Colonic mucosa (tissue), 4 donors: ENCODE results near the gene CST9L. TPM values are rescaled to one million over a fixed set of nuclear protein-coding genes. Genes with fewer than 3 reads are reported as not detected.
A peak's percentile ranks its signal among the peaks of the same experiment; 100 is the strongest.

Experiments used
- DNase-seq: peaks from one replicate; pipeline ENCODE4 v3.0.0-alpha.2; 2020
- H3K27ac ChIP-seq: fragments of 200-600 bp; one replicate; pipeline ENCODE4 v1.8.0; 2021
- H3K27me3 ChIP-seq: fragments of 200-600 bp; one replicate; pipeline ENCODE4 v1.8.0; 2021
- H3K36me3 ChIP-seq: fragments of 200-600 bp; one replicate; pipeline ENCODE4 v1.8.0; 2021
- H3K4me1 ChIP-seq: fragments of 200-600 bp; one replicate; pipeline ENCODE4 v1.8.0; 2021; ENCODE audit warnings: mild to moderate bottlenecking
- H3K4me3 ChIP-seq: fragments of 200-600 bp; one replicate; pipeline ENCODE4 v1.8.0; 2021
- H3K9ac ChIP-seq, 2 donors: one replicate each; pipeline ENCODE4 v1.7.0; 2013; ENCODE audit warnings: control low read depth in 2 of 2, low read depth in 2 of 2, low read length in 2 of 2
- H3K9me3 ChIP-seq: fragments of 200-600 bp; one replicate; pipeline ENCODE4 v1.8.0; 2021
- intact Hi-C: fragments of 100-400 bp; cut with DNase I; formaldehyde crosslinking; loops from one replicate; pipeline ENCODE4 v1.14.1; 2022
- total RNA-seq, 2 donors: library from RNA; stranded (reverse); fragmentation: NEBNext Ultra II Directional in 1 of 2; extraction: Animal tissue kit (Norgen Biotek cat#: 25700) in 1 of 2; gene quantifications; one replicate each; pipeline ENCODE4 v1.2.1, GENCODE V29; 2021
- TF ChIP-seq, protein P1 (sequence below): fragments of 200-600 bp; IDR thresholded peaks from one replicate; pipeline ENCODE4 v1.8.0; 2022; ENCODE audit warnings: antibody characterized with exemption, mild to moderate bottlenecking
- donor health status: healthy.
- donor health status: DM: no; HTN: no; CAD: no.
- donor health status: DM: no; HTN: no; CAD: no.

CST9L gene
- total RNA-seq, 2 donors from 2014 or later, result not detected

DNA sequence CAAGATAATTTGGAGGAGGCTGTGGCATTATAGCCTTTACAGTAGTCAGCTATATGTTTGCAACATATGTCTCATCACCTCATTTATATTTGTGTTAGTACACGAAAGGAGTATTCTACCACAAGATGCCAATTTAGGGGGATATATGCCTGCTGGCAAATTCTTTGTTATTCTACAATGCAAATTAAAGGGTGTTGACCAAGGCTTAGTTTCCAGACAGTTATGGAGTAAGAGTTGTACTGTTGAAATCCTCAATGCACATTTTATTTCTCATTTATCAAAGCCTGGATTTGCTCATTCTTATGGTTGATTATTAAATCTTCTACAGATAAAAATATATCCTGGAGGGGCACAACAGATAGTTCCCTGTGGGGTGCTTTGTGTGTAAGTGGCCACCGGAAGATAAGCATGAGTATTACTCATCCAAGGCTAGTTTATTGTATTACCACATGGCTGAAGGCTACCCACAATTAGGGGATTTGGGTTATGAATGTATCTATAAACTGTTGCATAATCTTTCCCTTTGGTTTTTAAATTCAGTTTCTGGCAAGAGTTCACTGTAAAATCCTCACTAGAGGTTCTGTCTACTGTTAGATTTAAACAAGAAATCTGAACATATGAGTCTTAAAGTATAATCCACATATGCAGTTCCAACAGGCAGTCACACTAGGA is 28.4 kb upstream of the CST9L start:
- TF ChIP-seq, protein P1, sequence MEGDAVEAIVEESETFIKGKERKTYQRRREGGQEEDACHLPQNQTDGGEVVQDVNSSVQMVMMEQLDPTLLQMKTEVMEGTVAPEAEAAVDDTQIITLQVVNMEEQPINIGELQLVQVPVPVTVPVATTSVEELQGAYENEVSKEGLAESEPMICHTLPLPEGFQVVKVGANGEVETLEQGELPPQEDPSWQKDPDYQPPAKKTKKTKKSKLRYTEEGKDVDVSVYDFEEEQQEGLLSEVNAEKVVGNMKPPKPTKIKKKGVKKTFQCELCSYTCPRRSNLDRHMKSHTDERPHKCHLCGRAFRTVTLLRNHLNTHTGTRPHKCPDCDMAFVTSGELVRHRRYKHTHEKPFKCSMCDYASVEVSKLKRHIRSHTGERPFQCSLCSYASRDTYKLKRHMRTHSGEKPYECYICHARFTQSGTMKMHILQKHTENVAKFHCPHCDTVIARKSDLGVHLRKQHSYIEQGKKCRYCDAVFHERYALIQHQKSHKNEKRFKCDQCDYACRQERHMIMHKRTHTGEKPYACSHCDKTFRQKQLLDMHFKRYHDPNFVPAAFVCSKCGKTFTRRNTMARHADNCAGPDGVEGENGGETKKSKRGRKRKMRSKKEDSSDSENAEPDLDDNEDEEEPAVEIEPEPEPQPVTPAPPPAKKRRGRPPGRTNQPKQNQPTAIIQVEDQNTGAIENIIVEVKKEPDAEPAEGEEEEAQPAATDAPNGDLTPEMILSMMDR, result no peak
- H3K27ac ChIP-seq, result no peak overlapping the region
- intact Hi-C loops, result no loop called here
- H3K4me1 ChIP-seq, result no peaks in the 10 kb centered on the region
- no peaks in the 10 kb centered on the region for H3K36me3 ChIP-seq
- H3K27me3 ChIP-seq, result no peaks in the 10 kb centered on the region
- H3K4me3 ChIP-seq, result no peak overlapping the region
- no peaks in the 10 kb centered on the region for H3K9me3 ChIP-seq
- no peak for DNase-seq
- H3K9ac ChIP-seq, result no peak overlapping the region

DNA sequence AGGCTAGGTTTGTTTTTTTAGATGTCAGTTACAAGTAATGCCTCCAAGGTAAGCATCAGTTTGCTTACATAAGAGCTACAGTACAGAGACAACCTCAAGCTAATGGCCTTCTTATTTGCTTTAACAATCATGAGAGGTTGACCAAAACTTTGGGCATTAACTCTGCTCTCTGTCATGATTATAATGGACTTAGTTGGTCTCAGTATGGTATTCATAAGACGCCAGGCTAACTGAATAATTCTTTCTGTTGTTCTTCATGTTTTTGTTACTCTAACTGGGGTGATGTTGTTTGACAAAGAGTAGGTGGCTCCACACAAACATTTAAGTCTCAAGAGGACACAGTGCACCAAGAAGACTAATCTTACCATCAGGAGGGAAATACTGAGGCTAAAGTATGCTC is 27.7 kb upstream of the CST9L start:
- intact Hi-C loops, result no loop called here
- Histone ChIP-seq H3K36me3 (no peaks in the 10 kb centered on the region), H3K9ac (no peak overlapping the region), H3K27me3 (no peaks in the 10 kb centered on the region), H3K4me3 (no peak overlapping the region), H3K9me3 (no peaks in the 10 kb centered on the region), H3K27ac (no peak overlapping the region), H3K4me1 (no peaks in the 10 kb centered on the region)
- DNase-seq, result no peak
- TF ChIP-seq, protein P1, result no peak

DNA sequence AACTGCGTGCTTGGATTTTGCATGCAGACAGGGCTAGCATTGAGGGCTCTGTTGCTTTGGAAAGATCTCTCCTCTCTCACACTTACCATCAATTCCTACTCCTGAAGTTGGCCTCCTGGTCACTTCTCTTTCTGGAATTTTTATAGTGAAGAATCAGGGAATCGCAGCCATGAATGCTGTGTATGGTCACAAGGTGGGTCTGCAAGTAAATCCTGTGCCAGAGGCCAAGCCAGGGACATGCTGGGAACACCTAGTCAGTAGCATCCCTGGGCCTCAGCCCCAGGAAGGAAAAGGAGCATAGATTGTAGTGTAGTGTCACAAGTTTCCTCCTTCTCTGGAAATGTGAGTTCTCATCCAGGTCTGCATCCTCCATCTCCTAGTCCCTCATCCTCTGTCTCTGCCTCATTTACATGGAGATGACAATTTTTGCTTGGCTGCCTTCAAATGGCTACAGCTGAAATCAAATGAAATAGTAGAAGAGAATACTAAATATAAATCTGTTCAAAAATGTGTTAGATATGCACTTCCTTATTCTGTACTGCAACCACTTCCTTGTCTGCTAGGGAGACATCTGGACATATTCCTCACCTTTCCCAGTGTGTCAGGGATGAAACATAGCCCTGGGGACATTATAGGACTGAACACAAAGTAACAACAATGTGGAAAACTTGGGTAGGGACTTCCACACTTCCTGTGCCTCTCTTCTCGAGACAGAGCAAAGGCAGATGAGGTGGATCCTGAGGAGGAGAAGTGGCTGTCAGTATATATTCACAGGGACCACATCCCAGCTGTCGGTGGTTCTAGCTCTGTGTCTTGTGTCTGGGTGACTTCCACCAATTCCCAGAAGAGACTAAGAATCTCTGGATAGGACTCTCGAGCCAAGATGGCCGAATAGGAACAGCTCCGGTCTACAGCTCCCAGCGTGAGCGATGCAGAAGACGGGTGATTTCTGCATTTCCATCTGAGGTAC is 20.4 kb upstream of the CST9L start:
- H3K4me1 ChIP-seq, result no peaks in the 10 kb centered on the region
- H3K36me3 ChIP-seq, result no peaks in the 10 kb centered on the region
- TF ChIP-seq, protein P1, result no peak
- intact Hi-C loops, result no loop called here
- H3K9me3 ChIP-seq, result no peaks in the 10 kb centered on the region
- no peak overlapping the region for H3K4me3 ChIP-seq
- H3K27me3 ChIP-seq, result no peaks in the 10 kb centered on the region
- DNase-seq, result peak; percentile 11
- no peak overlapping the region for H3K9ac ChIP-seq
- no peak overlapping the region for H3K27ac ChIP-seq

DNA sequence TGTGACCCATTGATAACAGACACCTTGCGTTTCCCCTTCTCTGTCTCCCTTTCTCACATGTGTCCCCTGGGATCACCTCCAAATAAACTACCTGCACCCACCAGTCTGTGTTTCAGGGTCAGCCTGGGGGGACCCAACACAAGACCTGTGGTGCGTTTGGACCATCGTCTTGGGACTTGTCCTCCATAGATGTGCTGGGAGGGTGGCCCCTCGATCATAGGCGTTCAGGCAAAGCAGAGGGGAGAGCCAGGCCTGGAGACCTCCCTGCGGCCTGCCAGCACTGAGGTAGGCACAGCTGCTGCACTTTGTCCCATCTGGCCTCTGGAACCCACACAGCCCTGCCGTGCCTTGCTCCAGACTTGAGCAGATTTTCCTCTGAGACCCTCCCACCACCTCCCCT is 19.3 kb upstream of the CST9L start:
- Histone ChIP-seq H3K9ac (no peak overlapping the region), H3K36me3 (no peaks in the 10 kb centered on the region), H3K4me3 (no peak overlapping the region), H3K27me3 (no peaks in the 10 kb centered on the region), H3K9me3 (no peaks in the 10 kb centered on the region), H3K27ac (no peak overlapping the region), H3K4me1 (no peaks in the 10 kb centered on the region)
- TF ChIP-seq, protein P1, result no peak
- intact Hi-C loops, result no loop called here
- DNase-seq, result peak; percentile 16

DNA sequence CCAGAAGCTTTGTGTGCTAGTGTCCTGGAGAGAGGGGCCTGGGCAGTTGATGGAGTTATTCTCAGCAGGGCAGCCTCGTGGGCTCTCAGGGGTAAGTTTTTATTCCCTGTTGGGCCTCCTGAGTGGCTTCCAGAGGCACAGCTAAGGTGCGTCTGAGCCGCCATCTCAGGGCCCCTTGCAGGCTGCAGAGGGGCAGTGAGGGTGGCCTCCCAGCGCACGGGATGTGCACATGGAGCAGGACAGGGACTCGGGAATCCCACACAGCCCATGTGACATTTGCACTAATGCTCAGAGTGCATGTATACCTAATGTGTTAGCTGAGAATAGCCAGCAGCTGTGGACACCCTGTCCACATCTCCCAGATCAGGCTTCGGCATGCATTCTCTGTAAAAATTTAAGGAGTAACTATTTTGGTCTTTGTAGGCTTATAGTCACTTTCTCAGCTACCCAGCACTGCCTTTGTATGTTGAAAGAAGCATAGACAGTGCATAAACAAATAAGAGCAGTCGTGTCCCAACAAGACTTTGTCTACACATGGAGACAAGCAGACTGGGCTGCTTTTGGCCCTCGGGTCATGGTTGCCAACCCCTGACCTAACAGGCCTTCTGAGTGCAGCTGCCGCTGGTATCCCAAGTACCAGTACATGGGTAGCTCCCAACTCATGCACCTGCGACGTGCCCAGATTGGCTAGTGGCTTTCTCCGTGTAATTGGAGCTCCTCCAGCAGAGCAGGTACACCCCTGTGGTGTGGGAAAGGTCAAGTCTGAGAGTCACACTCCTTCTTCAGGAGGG is 18.6 kb upstream of the CST9L start:
- Histone ChIP-seq H3K4me3 (no peak overlapping the region), H3K9ac (no peak overlapping the region), H3K36me3 (no peaks in the 10 kb centered on the region), H3K27me3 (no peaks in the 10 kb centered on the region), H3K4me1 (no peaks in the 10 kb centered on the region), H3K27ac (no peak overlapping the region), H3K9me3 (no peaks in the 10 kb centered on the region)
- peak; percentile 15 for DNase-seq
- TF ChIP-seq, protein P1, result no peak
- intact Hi-C loops, result no loop called here
